B cell (primary cell): ENCODE data around the gene SLC9A7. TPM values are rescaled to one million over a fixed set of nuclear protein-coding genes. Genes with fewer than 3 reads are reported as not detected.

Experiments used
- ATAC-seq: fragments of 200-7000 bp; cut with Tn5 transposase; one replicate; pipeline ENCODE4 v1.10.0; 2021; ENCODE audit warnings: low read depth, mild to moderate bottlenecking, moderate number of reproducible peaks, moderate library complexity
- CTCF ChIA-PET: fragments of 350-600 bp; sonication (Branson Sonifier 250); formaldehyde crosslinking; loops from one replicate; lab custom pipeline; 2021; ENCODE audit warnings: antibody characterized with exemption, inconsistent platforms; lab: Charles Lee
- POLR2A ChIA-PET: fragments of 350-600 bp; sonication (Branson Sonifier 250); formaldehyde crosslinking; loops from one replicate; lab custom pipeline; 2021; ENCODE audit warnings: antibody characterized with exemption; lab: Charles Lee
- DNase-seq: peaks from one replicate; pipeline ENCODE4 v3.0.0; 2013
- H2AFZ ChIP-seq: 2 replicates; pipeline ENCODE4 v1.6.1; 2012; ENCODE audit warnings: mild to moderate bottlenecking, low read depth, low read length; ENCODE audit not compliant: insufficient read depth, poor library complexity, severe bottlenecking
- H3K27ac ChIP-seq, 2 donors: 1 replicate in 1 of 2; 2 replicates in 1 of 2; pipeline ENCODE4 v1.5.1; 2012 to 2013; ENCODE audit warnings: low read length in 2 of 2, mild to moderate bottlenecking in 2 of 2, moderate library complexity in 1 of 2
- H3K27me3 ChIP-seq, 4 experiments: fragments of 200-600 bp in 1 of 4; sonication (generic) in 1 of 4; replicated peaks in 1 of 4; 1 replicate in 2 of 4; 2 replicates in 2 of 4; pipeline versions ENCODE4 v1.6.1 to v1.7.0; 2013 to 2016; ENCODE audit warnings: low read length in 3 of 4, mild to moderate bottlenecking in 2 of 4, mixed read lengths in 1 of 4, moderate library complexity in 1 of 4; ENCODE audit not compliant: insufficient read depth in 4 of 4, control insufficient read depth in 3 of 4; ENCODE audit errors: control extremely low read depth in 1 of 4
- H3K36me3 ChIP-seq, 2 experiments: replicated peaks in 1 of 2; 1 replicate in 1 of 2; 2 replicates in 1 of 2; pipeline versions ENCODE4 v1.6.1 to v1.7.1; 2013; ENCODE audit warnings: low read length in 1 of 2; ENCODE audit not compliant: insufficient read depth in 2 of 2, control insufficient read depth in 1 of 2; ENCODE audit errors: control extremely low read depth in 1 of 2, extremely low read depth in 1 of 2
- H3K4me1 ChIP-seq, 2 donors: fragments of 200-600 bp in 1 of 2; sonication (generic) in 1 of 2; 1 replicate in 1 of 2; 2 replicates in 1 of 2; pipeline versions ENCODE4 v1.5.1 to v1.6.1; 2013 to 2017; ENCODE audit warnings: low read length in 2 of 2; ENCODE audit not compliant: control insufficient read depth in 2 of 2, insufficient read depth in 2 of 2
- H3K4me2 ChIP-seq: replicated peaks from 2 replicates; pipeline ENCODE3; 2012; ENCODE audit warnings: mild to moderate bottlenecking, low read depth, low read length; ENCODE audit not compliant: poor library complexity, severe bottlenecking
- H3K4me3 ChIP-seq, 5 experiments: fragments of 200-600 bp in 1 of 5; sonication (generic) in 1 of 5; 1 replicate in 3 of 5; 2 replicates in 2 of 5; pipeline versions ENCODE4 v1.5.1 to v1.7.0; 2011 to 2016; ENCODE audit warnings: low read length in 4 of 5, mild to moderate bottlenecking in 4 of 5, low read depth in 2 of 5, control low read depth in 1 of 5, moderate library complexity in 1 of 5; ENCODE audit not compliant: insufficient read depth in 1 of 5; ENCODE audit errors: control extremely low read depth in 1 of 5, extremely low read depth in 1 of 5
- H3K79me2 ChIP-seq: fragments of 200-600 bp; sonication (generic); one replicate; pipeline ENCODE4 v1.6.0; 2016; ENCODE audit warnings: low read length; ENCODE audit not compliant: control insufficient read depth, insufficient read depth
- H3K9ac ChIP-seq: fragments of 200-600 bp; sonication (generic); 2 replicates; pipeline ENCODE4 v1.6.1; 2017; ENCODE audit warnings: mild to moderate bottlenecking, low read length, moderate library complexity
- H3K9me3 ChIP-seq, 3 donors: one replicate each; pipeline versions ENCODE4 v1.6.1 to v1.7.1; 2013; ENCODE audit warnings: low read length in 2 of 3; ENCODE audit not compliant: control insufficient read depth in 2 of 3, insufficient read depth in 1 of 3; ENCODE audit errors: control extremely low read depth in 1 of 3
- H4K20me1 ChIP-seq: 2 replicates; pipeline ENCODE4 v1.6.0; 2012; ENCODE audit warnings: mild to moderate bottlenecking, low read length; ENCODE audit not compliant: insufficient read depth, control insufficient read depth, poor library complexity, severe bottlenecking
- H3K27ac Mint-ChIP-seq: one replicate; pipeline ENCODE4 v1.8.0; 2021; ENCODE audit warnings: mixed read lengths
- H3K27me3 Mint-ChIP-seq: one replicate; pipeline ENCODE4 v1.8.0; 2021; ENCODE audit warnings: mixed read lengths
- H3K4me1 Mint-ChIP-seq: one replicate; pipeline ENCODE4 v1.8.0; 2021; ENCODE audit warnings: mixed read lengths
- H3K4me3 Mint-ChIP-seq: one replicate; pipeline ENCODE4 v1.8.0; 2021; ENCODE audit warnings: mixed read lengths
- H3K9me3 Mint-ChIP-seq: one replicate; pipeline ENCODE4 v1.8.0; 2022; ENCODE audit warnings: mixed read lengths; ENCODE audit not compliant: insufficient read depth
- CTCF ChIP-seq: fragments of 200-600 bp; IDR thresholded peaks from one replicate; pipeline ENCODE4 v1.8.0; 2022; ENCODE audit warnings: antibody characterized with exemption, mild to moderate bottlenecking
- EZH2 ChIP-seq: IDR thresholded peaks from 2 replicates; pipeline ENCODE4 v1.6.1; 2012; ENCODE audit warnings: borderline replicate concordance, low read depth, mild to moderate bottlenecking, moderate library complexity, low read length; ENCODE audit not compliant: insufficient read depth, poor library complexity, severe bottlenecking
- intact Hi-C: fragments of 100-400 bp; cut with micrococcal nuclease; formaldehyde crosslinking; loops from one replicate; pipeline ENCODE4 v1.10.0; 2022
- polyA plus RNA-seq: library from polyadenylated mRNA; depleted of rRNA; stranded (reverse); fragments of >200 nt; gene quantifications from 2 replicates; pipeline ENCODE4 v1.2.3, GENCODE V29; 2012
- total RNA-seq, 2 donors: library from RNA; stranded (reverse); fragments of 120-200 nt in 1 of 2; gene quantifications; 1 replicate in 1 of 2; 2 replicates in 1 of 2; pipeline versions ENCODE4 v1.2.3 to v1.2.4, GENCODE V29; 2013 to 2022

Gene SLC9A7
- total and polyA plus RNA-seq, 2 donors (not counting 1 experiment from before 2014, with no cell fraction given) = 24.9 to 53.2 TPM

- POLR2A ChIA-PET = no interaction called here
- no peak overlapping the region for H3K4me2 ChIP-seq
- intact Hi-C loops = no loop called here
Observed at GRCh38 chrX:46618947-46619346, 140.0 kb downstream of the SLC9A7 start.

GRCh38 chrX:46617906-46618305 lies 141.0 kb downstream of the SLC9A7 start:
- H3K27ac Mint-ChIP-seq = no peak overlapping the region

More at GRCh38 chrX:46618947-46619346, 140.0 kb downstream of the SLC9A7 start:
- CTCF ChIA-PET = no interaction called here
- no peaks in the 10 kb centered on the region for H3K9me3 Mint-ChIP-seq
- no peak overlapping the region for H3K4me3 ChIP-seq
- H2AFZ ChIP-seq = no peak overlapping the region
- H3K27ac Mint-ChIP-seq = no peak overlapping the region
- peaks cover 0 to 3% (median 0%) of the 10 kb centered on the region in 3 donors for H3K9me3 ChIP-seq
- no peak for DNase-seq
- no peaks in the 10 kb centered on the region for H3K4me1 Mint-ChIP-seq
- no peak for ATAC-seq
- H3K79me2 ChIP-seq = no peaks in the 10 kb centered on the region
- peaks cover 0 to 48% of the 10 kb centered on the region in 2 experiments for H3K36me3 ChIP-seq
- H3K9ac ChIP-seq = no peak overlapping the region
- TF ChIP-seq CTCF = no peak
- TF ChIP-seq EZH2 = no peak
- H3K27me3 Mint-ChIP-seq = no peaks in the 10 kb centered on the region
- H3K27me3 ChIP-seq = no peaks in the 10 kb centered on the region
- H3K4me1 ChIP-seq = no peaks in the 10 kb centered on the region
- H3K27ac ChIP-seq = no peak overlapping the region
- H4K20me1 ChIP-seq = no peaks in the 10 kb centered on the region
- H3K4me3 Mint-ChIP-seq = no peak overlapping the region

More at GRCh38 chrX:46617906-46618305, 141.0 kb downstream of the SLC9A7 start:
- H3K27me3 Mint-ChIP-seq = no peaks in the 10 kb centered on the region
- TF ChIP-seq EZH2 = no peak
- TF ChIP-seq CTCF = no peak
- H3K4me3 ChIP-seq = no peak overlapping the region
- H3K9me3 ChIP-seq = peaks cover 0 to 3% (median 0%) of the 10 kb centered on the region in 3 donors
- H3K9ac ChIP-seq = no peak overlapping the region
- ChIA-PET CTCF (no interaction called here), POLR2A (no interaction called here)
- DNase-seq (no peak), ATAC-seq (no peak)
- no peaks in the 10 kb centered on the region for H3K27me3 ChIP-seq
- H3K4me1 Mint-ChIP-seq = no peaks in the 10 kb centered on the region
- no peaks in the 10 kb centered on the region for H3K4me1 ChIP-seq
- no peak overlapping the region for H3K4me2 ChIP-seq
- no peak overlapping the region for H3K4me3 Mint-ChIP-seq
- no peak overlapping the region for H2AFZ ChIP-seq
- intact Hi-C loops = no loop called here
- no peaks in the 10 kb centered on the region for H4K20me1 ChIP-seq
- H3K36me3 ChIP-seq = peaks cover 0 to 53% of the 10 kb centered on the region in 2 experiments
- no peak overlapping the region for H3K27ac ChIP-seq
- H3K9me3 Mint-ChIP-seq = no peaks in the 10 kb centered on the region
- H3K79me2 ChIP-seq = no peaks in the 10 kb centered on the region
